ENCODE results near the gene SCRN2. TPM values are rescaled to one million over a fixed set of nuclear protein-coding genes. Genes with fewer than 3 reads are reported as not detected.
A peak's percentile ranks its signal among the peaks of the same experiment; 100 is the strongest.

Gene SCRN2
- total and polyA plus RNA-seq, 8 donors, result 7.0 to 44.9 (median 28.8) TPM

DNA sequence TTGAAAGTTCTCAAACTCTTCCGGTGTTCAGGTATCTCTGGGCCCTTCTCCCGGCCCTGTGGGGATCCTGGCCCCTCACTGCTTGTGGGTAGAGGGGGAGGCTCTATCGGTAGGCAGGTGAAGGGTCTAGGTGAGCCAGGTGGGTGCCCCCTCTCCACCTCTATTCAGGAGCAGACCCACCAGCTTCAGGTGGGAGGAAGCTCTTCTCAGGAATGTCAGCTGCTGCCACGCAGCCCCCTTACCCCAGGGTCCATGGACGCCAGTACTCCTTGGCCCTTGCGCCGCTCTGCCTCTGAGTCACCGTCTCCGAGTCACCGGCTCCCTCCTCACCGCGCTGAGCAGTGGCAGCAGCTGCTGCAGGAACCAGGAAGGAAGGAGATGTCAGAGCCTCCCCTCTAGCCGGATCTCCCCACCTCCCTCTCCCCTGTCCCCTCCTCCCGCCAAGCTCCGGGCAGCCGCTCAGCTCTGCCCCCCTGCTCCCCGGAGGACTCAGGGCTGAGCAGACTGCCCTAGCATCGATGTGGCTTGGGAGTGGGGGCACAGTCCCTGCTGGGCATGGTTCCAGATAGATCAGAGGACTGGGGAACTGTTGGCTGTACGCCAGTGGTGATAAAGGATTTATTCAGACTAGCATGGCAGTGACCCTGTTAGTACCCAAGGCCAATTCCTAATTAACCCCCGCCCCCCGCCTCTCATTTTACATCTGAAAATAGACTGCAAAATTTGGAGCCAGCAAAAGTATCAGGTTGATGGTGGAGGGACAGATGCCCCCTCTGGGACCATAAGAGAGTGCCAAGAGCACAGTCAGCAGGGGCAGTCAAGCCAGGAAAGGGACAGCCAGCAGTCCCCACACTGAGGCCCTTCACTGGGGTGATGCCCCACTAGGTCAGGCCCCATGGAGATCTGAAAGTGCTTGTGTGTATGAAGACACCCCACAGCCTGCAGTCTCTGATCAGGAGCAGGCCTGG, 19.4 kb downstream of the SCRN2 start, which contains the start of gene OSBPL7:
Gene OSBPL7, minus strand, starts transcription at position 371 of the 968 bp plus-strand sequence. CDS start 1,516 bp downstream, outside the sequence.
- TF ChIP-seq POLR2AphosphoS5 (IDR thresholded peaks at IDR 0.05) (peak; percentile 18 to 95 (median 93)), POLR2A (IDR thresholded peaks at IDR 0.05) (peak in 1 of 4 donors; percentile 72), EP300 (IDR thresholded peaks at IDR 0.05) (no peak), CTCF (IDR thresholded peaks at IDR 0.05) (peak in 1 of 7 experiments; percentile 22)
- Histone ChIP-seq H3K27me3 (no peaks in the 10 kb centered on the region), H3K36me3 (peaks cover 55 to 70% (median 68%) of the 10 kb centered on the region in 4 donors), H3K4me3 (peak within 1 kb of the TSS; percentile 59 to 77 (median 70)), H3K9me3 (no peaks in the 10 kb centered on the region), H3K4me1 (peaks cover 16 to 37% (median 33%) of the 10 kb centered on the region in 4 donors), H3K27ac (peak within 1 kb of the TSS; percentile 63 to 88 (median 87))
- DNase-seq, result peak; percentile 81 to 96
- 3 to 12% (median 4%) methylated on average over 7 to 21 of the region's 21 CpGs for WGBS, 5 donors
- intact Hi-C loops (cut with DNase I; ENCODE audit: low total_unique reads), result no loop called here

- Histone ChIP-seq H3K4me3 (peak overlapping the region; percentile 59 to 77 (median 70)), H3K36me3 (peaks cover 55 to 70% (median 68%) of the 10 kb centered on the region in 4 donors), H3K9me3 (no peaks in the 10 kb centered on the region), H3K4me1 (peaks cover 16 to 42% (median 33%) of the 10 kb centered on the region in 4 donors), H3K27ac (peak overlapping the region; percentile 63 to 88 (median 87)), H3K27me3 (no peaks in the 10 kb centered on the region)
- TF ChIP-seq CTCF (IDR thresholded peaks at IDR 0.05) (no peak), POLR2AphosphoS5 (IDR thresholded peaks at IDR 0.05) (no peak), POLR2A (IDR thresholded peaks at IDR 0.05) (no peak), EP300 (IDR thresholded peaks at IDR 0.05) (no peak)
- DNase-seq, result no peak
- 0 to 9% (median 3%) methylated on average over 4 of the region's 4 CpGs for WGBS, 5 donors
- intact Hi-C loops (cut with DNase I; ENCODE audit: low total_unique reads), result no loop called here
Measured at GRCh38 chr17:47821031-47821423, 20.0 kb downstream of the SCRN2 start.

DNA sequence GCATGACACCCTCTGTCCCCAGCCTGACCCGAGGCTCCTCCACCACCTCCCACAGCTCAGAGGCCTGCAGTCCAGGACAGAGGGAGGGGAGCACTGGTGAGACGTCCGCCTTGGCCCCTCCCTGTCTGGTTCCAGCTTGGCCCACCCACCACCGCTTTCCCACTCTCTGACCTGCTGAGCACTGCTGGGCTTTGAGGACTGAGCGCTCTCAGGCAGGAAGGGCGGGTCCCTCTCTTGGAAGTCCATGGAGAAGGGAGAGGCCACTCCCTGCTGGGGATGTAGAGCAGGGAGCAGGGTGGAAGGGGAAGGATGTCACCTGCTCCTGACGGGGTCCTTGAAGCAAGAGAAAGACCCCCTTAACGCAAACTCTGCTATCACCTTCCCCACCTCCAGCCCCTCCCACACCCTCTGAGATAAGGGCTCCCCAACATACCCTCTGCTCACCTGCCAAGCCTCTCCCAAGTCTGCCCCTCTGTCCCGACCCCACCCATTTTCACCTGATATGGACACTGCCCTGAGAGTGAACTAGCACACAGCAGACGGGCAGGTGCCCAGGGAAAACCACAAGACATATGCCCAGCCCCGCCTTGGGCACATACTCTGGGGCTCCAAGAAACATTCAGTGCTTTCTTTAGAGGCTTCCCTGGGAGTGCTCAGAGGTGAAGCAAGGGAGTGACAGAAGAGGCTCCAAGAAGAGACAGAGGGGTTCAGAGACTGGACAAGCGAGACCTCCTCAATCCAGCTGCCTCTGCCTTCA, 20.9 kb downstream of the SCRN2 start:
- 28 to 49% (median 39%) methylated on average over 12 of the region's 12 CpGs for WGBS, 5 donors
- Histone ChIP-seq H3K4me1 (peaks cover 16 to 45% (median 33%) of the 10 kb centered on the region in 4 donors), H3K4me3 (peak overlapping the region; percentile 59 to 77 (median 70)), H3K9me3 (no peaks in the 10 kb centered on the region), H3K27ac (peak overlapping the region; percentile 63 to 88 (median 87)), H3K36me3 (peaks cover 56 to 70% (median 68%) of the 10 kb centered on the region in 4 donors), H3K27me3 (no peaks in the 10 kb centered on the region)
- TF ChIP-seq EP300 (IDR thresholded peaks at IDR 0.05), result no peak
- TF ChIP-seq POLR2AphosphoS5 (IDR thresholded peaks at IDR 0.05), result peak in 2 of 3 donors; percentile 58 to 73
- TF ChIP-seq CTCF (IDR thresholded peaks at IDR 0.05), result no peak
- TF ChIP-seq POLR2A (IDR thresholded peaks at IDR 0.05), result peak in 1 of 4 donors; percentile 43
- intact Hi-C loops (cut with DNase I; ENCODE audit: low total_unique reads), result no loop called here
- peak; percentile 81 to 84 for DNase-seq

DNA sequence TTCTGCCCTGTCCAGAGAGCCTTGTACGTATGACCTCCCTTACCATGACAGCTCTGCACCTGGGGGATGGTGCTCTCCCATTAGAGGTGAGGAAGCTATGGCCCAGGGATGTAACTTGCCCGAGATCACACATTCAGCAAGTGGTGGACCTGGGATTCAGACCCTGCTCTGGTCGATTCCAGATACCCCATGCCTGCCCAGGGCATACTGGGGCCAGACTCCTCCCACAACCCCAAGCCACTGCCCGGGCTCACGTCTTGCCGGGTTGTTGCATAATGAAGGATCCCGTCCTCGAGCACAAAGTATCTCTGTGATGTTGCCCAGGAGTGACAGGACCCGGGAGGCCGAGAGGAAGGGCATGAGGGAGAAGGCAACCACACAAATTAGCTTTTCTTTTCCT, 21.6 kb downstream of the SCRN2 start:
- Histone ChIP-seq H3K36me3 (peaks cover 60 to 71% (median 68%) of the 10 kb centered on the region in 4 donors), H3K4me1 (peaks cover 16 to 45% (median 34%) of the 10 kb centered on the region in 4 donors), H3K27me3 (no peaks in the 10 kb centered on the region), H3K27ac (peak overlapping the region in 4 of 5 donors; percentile 82 to 88 (median 87)), H3K4me3 (peak overlapping the region in 3 of 4 donors; percentile 17 to 77 (median 59)), H3K9me3 (no peaks in the 10 kb centered on the region)
- intact Hi-C loops (cut with DNase I; ENCODE audit: low total_unique reads), result no loop called here
- no peak for TF ChIP-seq CTCF (IDR thresholded peaks at IDR 0.05)
- no peak for TF ChIP-seq POLR2A (IDR thresholded peaks at IDR 0.05)
- no peak for TF ChIP-seq POLR2AphosphoS5 (IDR thresholded peaks at IDR 0.05)
- no peak for TF ChIP-seq EP300 (IDR thresholded peaks at IDR 0.05)
- no peak for DNase-seq
- WGBS, 5 donors, result 54 to 73% (median 69%) methylated on average over 8 to 10 of the region's 10 CpGs
